ENCODE measurements around the gene VPS52.

The VPS52 gene

DNA sequence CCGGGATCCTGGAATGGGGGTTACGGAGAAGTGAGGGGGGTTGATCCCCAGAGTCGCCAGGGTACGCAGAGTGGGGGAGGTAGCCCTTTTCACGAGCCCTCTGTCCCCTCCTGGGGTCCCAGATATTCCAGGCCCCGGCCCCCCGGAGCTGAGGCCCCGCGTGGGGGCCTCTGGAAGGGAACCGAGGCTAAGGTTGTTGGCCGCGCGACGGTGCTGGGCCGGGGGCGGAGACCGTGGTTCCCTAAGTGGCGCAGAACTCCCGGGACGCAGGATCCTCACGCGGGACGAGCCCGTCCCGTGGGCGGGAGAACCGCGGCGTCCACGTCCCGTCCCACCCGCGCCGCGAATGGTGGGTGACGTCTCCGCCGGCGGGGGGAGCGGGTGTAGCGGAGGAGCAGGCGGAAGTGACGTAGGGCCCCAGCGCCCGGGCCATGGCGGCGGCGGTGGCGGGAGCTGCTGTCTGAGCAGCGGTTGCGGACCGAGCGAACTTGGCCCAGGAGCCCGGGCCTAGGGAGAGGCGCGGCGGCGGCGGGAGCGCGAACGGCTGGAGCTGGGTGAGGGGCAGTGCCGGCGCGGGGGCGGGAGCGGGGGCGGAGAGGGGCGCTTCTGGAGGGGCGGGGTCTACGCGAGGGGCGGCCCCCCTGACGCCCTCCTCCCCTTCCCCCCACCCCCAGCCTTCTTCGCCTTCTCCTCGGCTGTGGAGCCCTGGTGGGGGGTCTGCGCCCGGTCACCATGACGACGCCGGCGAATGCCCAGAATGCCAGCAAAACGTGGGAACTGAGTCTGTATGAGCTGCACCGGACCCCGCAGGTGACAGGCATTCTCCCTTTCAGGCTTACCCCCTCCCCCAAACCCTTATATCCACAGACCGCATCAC, 63.3 kb downstream of the VPS52 start, which contains the start of gene RING1:
Gene RING1 (plus strand): TSS at position 410 of the 877 bp plus-strand sequence. CDS start 323 bp downstream, at position 733.
- DNase-seq, result peak; percentile 82

DNA sequence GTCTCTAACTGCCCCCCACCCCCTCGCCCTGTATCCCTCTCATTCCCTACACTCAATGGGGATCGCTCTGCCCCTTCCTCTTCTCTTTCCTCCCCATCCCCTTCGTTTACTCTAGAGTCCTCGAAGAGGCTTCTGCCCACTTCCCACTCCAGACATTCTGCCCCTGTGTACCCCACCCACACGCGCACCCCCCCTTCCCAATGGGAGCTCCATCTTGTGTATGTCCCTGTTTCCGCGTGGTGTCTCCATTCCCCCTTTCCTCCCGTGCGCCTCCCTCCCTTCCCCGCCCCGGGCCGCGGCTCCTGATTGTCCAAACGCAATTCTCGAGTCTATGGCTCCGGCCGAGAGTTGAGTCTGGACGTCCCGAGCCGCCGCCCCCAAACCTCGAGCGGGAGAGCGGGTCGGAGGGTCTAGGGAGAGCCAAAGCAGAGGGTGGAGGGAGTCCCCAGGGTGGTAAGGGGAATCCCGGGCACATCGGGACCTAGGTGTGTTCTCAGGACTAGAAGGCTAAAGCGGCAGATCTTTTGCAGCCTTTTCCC, 64.1 kb downstream of the VPS52 start:
- no peak for DNase-seq

DNA sequence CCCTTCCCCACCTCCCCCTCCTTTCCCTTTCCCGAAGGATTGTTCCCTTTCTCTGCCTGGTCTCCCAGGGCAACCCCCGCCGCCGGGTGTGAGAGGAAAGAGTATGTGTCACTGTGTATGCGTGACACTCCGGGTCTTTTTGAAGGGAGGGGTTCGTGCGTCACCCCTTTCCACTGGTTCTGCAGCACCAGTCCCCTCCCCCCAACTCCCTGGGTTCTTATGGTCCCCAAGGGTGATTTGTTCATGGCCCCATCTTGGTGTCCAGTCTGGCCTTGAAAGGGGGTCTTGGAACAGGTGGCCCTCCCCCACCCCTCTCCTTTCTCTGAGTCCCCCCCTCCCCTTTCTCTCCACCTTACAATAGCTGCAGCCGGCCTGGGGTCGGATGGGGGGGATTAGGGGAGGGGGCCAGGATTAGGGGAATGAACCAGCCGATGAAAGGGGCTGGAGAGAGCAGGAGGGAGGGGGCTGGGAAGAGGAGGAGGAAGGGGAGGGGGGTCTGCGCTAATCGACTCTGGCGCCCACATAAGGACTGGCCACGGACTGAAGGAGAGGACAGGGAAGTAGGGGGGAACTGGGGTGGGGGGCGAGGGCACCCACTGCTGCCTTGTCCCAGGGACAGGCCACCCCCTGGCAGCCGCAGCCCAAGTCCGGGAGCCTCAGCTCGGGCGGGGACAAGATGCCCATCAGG, 64.7 kb downstream of the VPS52 start:
- DNase-seq, result no peak

DNA sequence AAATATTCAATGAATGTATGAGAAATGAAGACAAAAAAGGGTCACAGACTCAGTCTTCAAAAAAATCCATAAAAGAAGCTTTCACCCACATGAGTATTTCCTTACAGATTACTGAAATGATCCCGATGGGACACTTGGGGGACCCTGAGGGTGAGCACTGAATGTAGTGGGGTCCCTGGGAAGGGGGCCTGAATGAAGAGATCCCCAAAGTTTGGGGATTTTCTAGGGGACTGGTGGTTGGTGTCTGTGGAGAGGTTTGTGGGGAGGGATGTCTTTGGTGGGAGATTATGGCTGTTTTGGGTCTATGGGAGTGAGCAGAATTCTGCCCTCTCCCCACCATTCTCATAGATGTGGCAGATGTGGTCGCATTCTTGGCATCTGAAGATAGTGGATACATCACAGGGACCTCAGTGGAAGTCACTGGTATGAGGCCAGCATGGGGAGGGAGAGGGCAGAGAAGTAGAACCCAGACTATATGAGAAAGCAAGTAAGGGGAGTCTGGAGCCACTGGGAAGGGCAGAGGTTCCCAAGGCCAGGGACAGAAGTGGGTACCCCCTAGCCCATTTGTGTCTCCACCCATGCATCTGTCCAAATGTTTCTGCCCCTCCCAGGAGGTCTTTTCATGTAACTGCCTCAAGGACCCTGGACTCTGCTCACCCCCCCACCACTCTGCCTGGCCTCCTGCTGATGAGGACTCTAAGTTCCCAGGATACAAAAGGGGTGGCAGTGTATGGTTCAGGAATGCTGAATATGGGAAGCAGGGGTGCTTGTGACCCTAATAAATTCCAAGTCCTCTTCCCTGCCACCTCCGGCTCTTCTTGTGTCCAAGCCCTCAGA, 65.4 kb downstream of the VPS52 start:
- no peak for DNase-seq

DNA sequence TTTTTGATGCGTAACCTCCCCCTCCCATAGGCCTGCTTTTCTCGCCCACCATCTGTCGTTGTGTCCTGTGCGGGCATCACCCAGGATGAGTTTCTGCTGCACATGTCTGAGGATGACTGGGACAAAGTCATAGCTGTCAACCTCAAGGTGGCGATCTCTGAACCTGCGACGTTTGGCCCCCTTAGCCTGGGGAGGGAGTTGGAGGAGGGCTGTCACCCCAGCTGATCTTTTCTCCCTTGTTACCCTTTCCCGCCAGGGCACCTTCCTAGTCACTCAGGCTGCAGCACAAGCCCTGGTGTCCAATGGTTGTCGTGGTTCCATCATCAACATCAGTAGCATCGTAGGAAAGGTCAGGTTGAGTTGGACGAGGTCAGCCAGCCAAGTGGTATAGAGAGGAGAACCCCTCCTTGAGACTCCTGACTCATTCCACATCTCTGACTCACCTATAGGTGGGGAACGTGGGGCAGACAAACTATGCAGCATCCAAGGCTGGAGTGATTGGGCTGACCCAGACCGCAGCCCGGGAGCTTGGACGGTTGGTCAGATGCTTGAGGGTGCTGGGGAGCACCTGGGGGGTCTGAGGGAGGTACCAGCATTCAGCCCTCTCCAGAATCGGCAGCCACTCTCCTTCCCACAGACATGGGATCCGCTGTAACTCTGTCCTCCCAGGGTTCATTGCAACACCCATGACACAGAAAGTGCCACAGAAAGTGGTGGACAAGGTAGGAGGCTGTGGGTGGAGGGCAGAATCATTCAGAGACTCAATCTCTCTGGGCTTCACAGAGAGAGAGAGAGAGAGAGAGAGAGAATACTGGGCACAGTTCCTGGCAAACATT, 66.3 kb downstream of the VPS52 start:
- DNase-seq, result peak; percentile 56

DNA sequence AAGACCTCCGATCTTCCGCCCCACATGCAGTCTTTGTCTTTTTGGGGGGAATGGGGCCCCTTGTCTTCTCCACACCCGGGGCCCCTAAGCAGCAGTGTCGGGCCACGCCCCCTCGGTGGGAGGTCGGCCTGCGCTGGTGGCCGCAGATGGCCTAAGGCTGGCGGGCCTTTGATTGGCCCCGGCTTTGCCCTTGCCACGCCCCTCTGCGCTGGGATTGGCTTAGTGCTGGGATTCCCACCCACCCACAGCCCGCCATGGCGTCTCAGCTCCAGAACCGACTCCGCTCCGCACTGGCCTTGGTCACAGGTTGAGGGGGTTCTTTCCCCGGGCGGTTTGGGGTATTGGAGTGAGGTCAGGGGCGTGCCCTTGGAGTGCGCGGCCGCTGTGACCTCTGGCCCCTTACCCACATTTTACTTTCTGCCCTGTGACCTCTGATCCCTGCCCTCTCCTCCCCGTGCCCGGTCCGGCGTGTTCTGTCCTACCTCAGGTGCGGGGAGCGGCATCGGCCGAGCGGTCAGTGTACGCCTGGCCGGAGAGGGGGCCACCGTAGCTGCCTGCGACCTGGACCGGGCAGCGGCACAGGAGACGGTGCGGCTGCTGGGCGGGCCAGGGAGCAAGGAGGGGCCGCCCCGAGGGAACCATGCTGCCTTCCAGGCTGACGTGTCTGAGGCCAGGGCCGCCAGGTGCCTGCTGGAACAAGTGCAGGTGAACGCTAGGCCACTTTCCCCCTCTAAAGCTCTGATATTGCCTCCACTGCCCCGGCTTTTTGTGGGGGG, 67.1 kb downstream of the VPS52 start, which contains the start of gene HSD17B8:
Gene HSD17B8 (plus strand): TSS at position 241 of the 776 bp plus-strand sequence. CDS start 14 bp downstream, at position 255.
- DNase-seq, result peak; percentile 93

DNA sequence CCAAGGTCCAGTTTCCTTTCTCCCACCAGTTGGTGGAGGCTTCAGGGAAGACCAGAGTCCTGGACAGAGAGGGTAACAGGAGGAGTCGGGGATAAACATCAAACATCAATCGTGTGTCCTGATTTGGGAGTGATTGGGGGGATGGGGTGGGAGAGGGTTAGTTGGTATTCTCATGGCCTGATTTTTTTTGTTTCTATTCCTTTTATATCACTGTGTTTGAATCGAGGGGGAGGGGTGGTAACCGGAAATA, 67.6 kb downstream of the VPS52 start:
- DNase-seq, result no peak

DNA sequence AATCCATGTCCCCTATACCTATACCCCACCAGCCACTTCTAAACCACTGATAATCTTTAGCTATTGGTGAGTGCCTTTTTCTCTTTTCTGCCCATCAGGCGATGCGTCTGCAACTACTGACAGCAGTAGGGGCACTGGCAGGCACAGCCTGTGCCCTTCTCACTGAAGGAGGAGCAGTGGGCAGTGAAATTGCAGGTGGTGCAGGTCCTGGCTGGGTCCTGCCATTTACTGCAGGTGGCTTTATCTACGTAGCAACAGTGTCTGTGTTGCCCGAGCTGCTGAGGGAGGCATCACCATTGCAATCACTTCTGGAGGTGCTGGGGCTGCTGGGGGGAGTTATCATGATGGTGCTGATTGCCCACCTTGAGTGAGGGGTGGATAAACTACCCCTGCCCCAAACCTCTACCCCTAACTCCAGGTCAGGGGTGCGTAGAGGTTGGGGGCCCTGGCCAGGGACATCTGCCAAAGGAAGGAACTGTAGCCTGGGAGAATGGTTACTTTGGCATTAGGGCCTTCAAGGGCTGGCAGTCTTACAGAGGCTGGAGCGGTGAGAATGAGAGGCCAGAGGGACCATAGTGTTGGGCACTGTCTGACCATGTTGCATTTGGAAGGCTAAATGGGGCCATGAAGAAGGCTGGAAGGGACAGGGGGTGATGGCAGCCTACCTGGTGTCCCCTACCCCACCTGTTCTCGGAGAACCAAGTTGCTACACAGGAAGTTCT, 68.1 kb downstream of the VPS52 start:
- DNase-seq, result no peak

DNA sequence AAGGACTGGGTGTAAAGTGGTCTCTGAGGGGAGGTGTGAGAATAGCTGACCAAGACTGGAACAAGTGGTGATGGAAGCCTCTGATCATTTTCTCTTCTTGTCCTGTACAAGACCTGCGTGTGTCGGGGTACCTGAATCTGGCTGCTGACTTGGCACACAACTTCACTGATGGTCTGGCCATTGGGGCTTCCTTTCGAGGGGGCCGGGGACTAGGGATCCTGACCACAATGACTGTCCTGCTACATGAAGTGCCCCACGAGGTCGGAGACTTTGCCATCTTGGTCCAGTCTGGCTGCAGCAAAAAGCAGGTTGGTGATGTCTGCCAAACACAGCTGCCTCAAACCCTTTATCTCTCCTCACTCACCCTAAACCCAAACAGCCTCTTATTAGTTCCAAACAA, 68.9 kb downstream of the VPS52 start:
- no peak for DNase-seq

DNA sequence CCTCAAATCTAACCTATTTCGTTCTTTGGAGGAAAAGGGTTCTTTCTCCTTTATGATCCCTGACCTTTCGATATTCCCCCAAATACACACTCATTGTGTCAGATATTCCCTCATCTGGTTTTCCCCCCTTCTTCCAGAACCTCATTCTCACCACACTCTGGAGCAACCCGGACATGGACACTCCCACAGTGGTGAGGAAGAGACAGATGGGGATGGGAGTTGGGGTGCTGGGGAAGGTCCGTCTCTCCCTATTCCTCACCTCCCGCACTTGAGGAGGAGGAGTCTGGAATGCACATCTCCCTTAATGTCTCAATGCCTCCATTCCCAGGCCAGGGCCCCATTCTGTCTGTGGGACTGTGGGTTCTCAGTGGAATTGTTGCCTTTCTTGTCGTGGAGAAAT, 69.7 kb downstream of the VPS52 start:
- DNase-seq, result no peak

DNA sequence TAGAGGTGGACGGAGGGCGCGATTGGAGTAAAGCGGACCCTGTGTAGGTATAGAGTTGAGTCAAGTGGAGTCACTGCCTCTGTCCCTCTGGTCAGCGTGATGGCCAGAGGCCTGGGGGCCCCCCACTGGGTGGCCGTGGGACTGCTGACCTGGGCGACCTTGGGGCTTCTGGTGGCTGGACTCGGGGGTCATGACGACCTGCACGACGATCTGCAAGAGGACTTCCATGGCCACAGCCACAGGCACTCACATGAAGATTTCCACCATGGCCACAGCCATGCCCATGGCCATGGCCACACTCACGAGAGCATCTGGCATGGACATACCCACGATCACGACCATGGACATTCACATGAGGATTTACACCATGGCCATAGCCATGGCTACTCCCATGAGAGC, 70.5 kb downstream of the VPS52 start:
- no peak for DNase-seq

All from stimulated activated naive CD4-positive, alpha-beta T cell treated with Interleukin-2 at 50 U/mL for 16 hours (primary cell).